Body of pancreas (tissue), 4 donors: ENCODE results near the gene ZGRF1. TPM values are rescaled to one million over a fixed set of nuclear protein-coding genes. Genes with fewer than 3 reads are reported as not detected.

Source experiments
- ATAC-seq: fragments of 150-250 bp; one replicate; pipeline ENCODE4 v1.9.1; 2016
- DNase-seq, 4 donors: peaks; one replicate each; pipeline ENCODE4 v3.0.0-alpha.2; 2019
- H3K27ac ChIP-seq, 4 donors: fragments of 200-600 bp; sonication (generic); 1 replicate in 3 of 4; 2 replicates in 1 of 4; pipeline versions ENCODE4 v1.5.1 to v1.6.1; 2016 to 2019; ENCODE audit warnings: mild to moderate bottlenecking in 1 of 4, mixed read lengths in 1 of 4, moderate library complexity in 1 of 4
- H3K27me3 ChIP-seq, 2 donors: fragments of 200-600 bp; sonication (generic); one replicate each; pipeline ENCODE4 v1.6.0; 2016; ENCODE audit warnings: mild to moderate bottlenecking in 1 of 2
- H3K36me3 ChIP-seq, 2 donors: fragments of 200-600 bp; sonication (generic); replicated peaks in 1 of 2; 2 replicates each; pipeline ENCODE4 v1.5.1; 2016; ENCODE audit warnings: low read depth in 2 of 2; ENCODE audit not compliant: insufficient read depth in 1 of 2
- H3K4me1 ChIP-seq: fragments of 200-600 bp; sonication (generic); one replicate; pipeline ENCODE4 v1.6.0; 2016
- H3K4me3 ChIP-seq, 2 donors: fragments of 200-600 bp; sonication (generic); 1 replicate in 1 of 2; 2 replicates in 1 of 2; pipeline ENCODE4 v1.5.1; 2016 to 2019
- H3K9me3 ChIP-seq, 3 donors: fragments of 200-600 bp; sonication (generic); 1 replicate in 2 of 3; 2 replicates in 1 of 3; pipeline ENCODE4 v1.5.1; 2016
- POLR2A ChIP-seq, 3 donors: fragments of 450-650 bp; IDR thresholded peaks; one replicate each; pipeline ENCODE4 v1.6.1; 2016; ENCODE audit warnings: antibody characterized with exemption in 3 of 3, mild to moderate bottlenecking in 2 of 3
- whole genome bisulfite sequencing, 2 donors: methylation state at CpG; one replicate each; pipeline ENCODE4 v1.1.5; 2017; 5-methylcytosine and 5-hydroxymethylcytosine counted together
- intact Hi-C: fragments of 100-400 bp; cut with DNase I; formaldehyde crosslinking; loops from one replicate; pipeline ENCODE4 v1.15.1; 2023
- total RNA-seq, 2 donors: library from RNA; depleted of rRNA; stranded (reverse); fragments of >200 nt; gene quantifications; one replicate each; pipeline ENCODE4 v1.1.0, GENCODE V29; 2016
- TF ChIP-seq, protein P1 (sequence below), 7 experiments: fragments of 450-650 bp in 4 of 7; fragments of 200-600 bp in 3 of 7; sonication (generic) in 3 of 7; IDR thresholded peaks; one replicate each; pipeline ENCODE4 v1.5.1; 2016 to 2019; ENCODE audit warnings: antibody characterized with exemption in 7 of 7

ZGRF1 gene
- total RNA-seq, 2 donors from 2014 or later: 1.3 to 3.4 TPM

DNA sequence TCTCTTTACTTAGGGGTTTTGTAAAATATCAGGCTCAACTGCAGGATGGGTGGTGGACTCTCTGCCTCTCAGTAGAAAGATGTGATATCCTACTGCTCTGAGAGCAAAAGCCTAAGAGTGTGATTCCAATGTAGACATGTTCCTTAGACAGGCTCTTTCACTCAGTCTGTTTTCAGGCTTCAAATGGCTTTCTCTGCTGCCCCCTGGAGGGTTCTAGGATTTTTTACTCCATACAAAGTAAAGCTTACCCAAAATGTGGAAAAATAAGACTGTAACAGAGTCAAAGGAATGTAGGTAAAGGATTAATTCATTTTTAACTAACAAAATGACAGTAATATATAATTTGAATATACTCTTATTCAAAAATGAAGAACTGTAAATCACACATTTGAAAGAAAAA, 32.1 kb downstream of the ZGRF1 start:
- Histone ChIP-seq H3K36me3 (no peaks in the 10 kb centered on the region), H3K4me1 (no peaks in the 10 kb centered on the region), H3K9me3 (no peaks in the 10 kb centered on the region), H3K27me3 (no peaks in the 10 kb centered on the region), H3K27ac (no peak overlapping the region), H3K4me3 (no peak overlapping the region)
- TF ChIP-seq, protein P1, sequence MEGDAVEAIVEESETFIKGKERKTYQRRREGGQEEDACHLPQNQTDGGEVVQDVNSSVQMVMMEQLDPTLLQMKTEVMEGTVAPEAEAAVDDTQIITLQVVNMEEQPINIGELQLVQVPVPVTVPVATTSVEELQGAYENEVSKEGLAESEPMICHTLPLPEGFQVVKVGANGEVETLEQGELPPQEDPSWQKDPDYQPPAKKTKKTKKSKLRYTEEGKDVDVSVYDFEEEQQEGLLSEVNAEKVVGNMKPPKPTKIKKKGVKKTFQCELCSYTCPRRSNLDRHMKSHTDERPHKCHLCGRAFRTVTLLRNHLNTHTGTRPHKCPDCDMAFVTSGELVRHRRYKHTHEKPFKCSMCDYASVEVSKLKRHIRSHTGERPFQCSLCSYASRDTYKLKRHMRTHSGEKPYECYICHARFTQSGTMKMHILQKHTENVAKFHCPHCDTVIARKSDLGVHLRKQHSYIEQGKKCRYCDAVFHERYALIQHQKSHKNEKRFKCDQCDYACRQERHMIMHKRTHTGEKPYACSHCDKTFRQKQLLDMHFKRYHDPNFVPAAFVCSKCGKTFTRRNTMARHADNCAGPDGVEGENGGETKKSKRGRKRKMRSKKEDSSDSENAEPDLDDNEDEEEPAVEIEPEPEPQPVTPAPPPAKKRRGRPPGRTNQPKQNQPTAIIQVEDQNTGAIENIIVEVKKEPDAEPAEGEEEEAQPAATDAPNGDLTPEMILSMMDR (IDR thresholded peaks at IDR 0.05): peak in 6 of 7 experiments; percentile 43 to 65 (median 50)
- TF ChIP-seq POLR2A (IDR thresholded peaks at IDR 0.05): no peak
- DNase-seq (peak; percentile 31 to 58 (median 47)), ATAC-seq (peak; percentile 65)
- intact Hi-C loops: loop anchor here (10.0 kb wide), 1 partner anchor 500 kb away; no protein-coding TSS in a partner anchor

- WGBS, 2 donors: 84 to 90% methylated on average over 1 of the region's 1 CpG
- Histone ChIP-seq H3K4me3 (no peak overlapping the region), H3K9me3 (no peaks in the 10 kb centered on the region), H3K36me3 (no peaks in the 10 kb centered on the region), H3K27ac (no peak overlapping the region), H3K4me1 (no peaks in the 10 kb centered on the region), H3K27me3 (no peaks in the 10 kb centered on the region)
- intact Hi-C loops: no loop called here
- ATAC-seq (no peak), DNase-seq (no peak)
- TF ChIP-seq POLR2A (IDR thresholded peaks at IDR 0.05): no peak
- TF ChIP-seq, protein P1 (IDR thresholded peaks at IDR 0.05): no peak
Observed at GRCh38 chr4:112594993-112595392, 41.7 kb downstream of the ZGRF1 start.

GRCh38 chr4:112593438-112594133, 43.1 kb downstream of the ZGRF1 start:
- DNase-seq (no peak), ATAC-seq (no peak)
- no peaks in the 10 kb centered on the region for H3K4me1 ChIP-seq
- H3K27me3 ChIP-seq: no peaks in the 10 kb centered on the region
- H3K4me3 ChIP-seq: no peak overlapping the region
- 98 to 99% methylated on average over 5 of the region's 5 CpGs for WGBS, 2 donors
- no peak overlapping the region for H3K27ac ChIP-seq
- H3K9me3 ChIP-seq: no peaks in the 10 kb centered on the region
- intact Hi-C loops: no loop called here
- TF ChIP-seq, protein P1 (IDR thresholded peaks at IDR 0.05): no peak
- TF ChIP-seq POLR2A (IDR thresholded peaks at IDR 0.05): no peak
- H3K36me3 ChIP-seq: no peaks in the 10 kb centered on the region

DNA sequence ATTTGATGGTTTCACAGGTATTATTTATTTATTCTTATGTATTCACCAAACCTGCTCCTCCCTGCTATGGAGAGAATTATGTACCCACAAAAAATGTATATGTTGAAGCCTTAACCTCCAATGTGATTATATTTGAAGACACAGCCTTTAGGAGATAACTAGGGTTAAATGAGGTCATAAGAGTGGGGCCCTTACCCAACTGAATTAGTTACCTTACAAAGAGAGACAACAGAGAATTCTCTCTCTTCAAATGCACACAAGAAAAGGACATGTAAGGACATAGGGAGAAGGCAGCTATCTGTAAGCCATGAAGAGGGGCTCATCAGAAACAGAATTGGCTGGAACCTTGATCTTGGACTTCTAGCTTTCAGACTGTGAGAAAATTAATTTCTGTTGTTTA, 44.0 kb downstream of the ZGRF1 start:
- ATAC-seq (no peak), DNase-seq (no peak)
- Histone ChIP-seq H3K27ac (no peak overlapping the region), H3K4me1 (no peaks in the 10 kb centered on the region), H3K9me3 (no peaks in the 10 kb centered on the region), H3K4me3 (no peak overlapping the region), H3K27me3 (no peaks in the 10 kb centered on the region), H3K36me3 (no peaks in the 10 kb centered on the region)
- TF ChIP-seq, protein P1 (IDR thresholded peaks at IDR 0.05): no peak
- no peak for TF ChIP-seq POLR2A (IDR thresholded peaks at IDR 0.05)
- intact Hi-C loops: no loop called here

DNA sequence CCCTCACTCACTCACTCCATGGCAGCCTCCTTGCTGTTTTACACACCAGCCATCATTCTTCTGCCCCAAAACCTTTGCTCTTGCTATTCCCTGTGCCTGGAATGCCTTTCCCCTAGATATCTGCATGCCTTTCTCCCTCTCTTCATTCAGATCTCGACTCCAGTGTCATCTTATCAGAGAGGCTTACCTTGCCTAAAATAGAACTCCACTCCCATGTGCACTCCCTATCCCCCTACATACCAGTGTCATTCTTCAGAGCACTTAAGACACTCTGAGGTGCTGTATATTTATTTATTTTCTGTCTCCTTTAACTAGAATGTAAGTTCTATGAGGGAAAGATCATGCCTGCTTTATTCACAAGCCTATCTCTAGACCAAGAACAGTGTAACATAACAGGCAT, 45.1 kb downstream of the ZGRF1 start:
- Histone ChIP-seq H3K27me3 (no peaks in the 10 kb centered on the region), H3K4me3 (no peak overlapping the region), H3K9me3 (no peaks in the 10 kb centered on the region), H3K36me3 (no peaks in the 10 kb centered on the region), H3K4me1 (no peaks in the 10 kb centered on the region), H3K27ac (no peak overlapping the region)
- no peak for TF ChIP-seq POLR2A (IDR thresholded peaks at IDR 0.05)
- TF ChIP-seq, protein P1 (IDR thresholded peaks at IDR 0.05): no peak
- ATAC-seq: no peak
- intact Hi-C loops: no loop called here
- no peak for DNase-seq
- WGBS, 2 donors: 31 to 55% methylated on average over 1 of the region's 1 CpG
